ENCODE measurements around the gene IL16. TPM values are rescaled to one million over a fixed set of nuclear protein-coding genes. Genes with fewer than 3 reads are reported as not detected.

Gene IL16
- total RNA-seq, 4 donors from 2014 or later, result 28.1 to 40.8 (median 37.1) TPM

DNA sequence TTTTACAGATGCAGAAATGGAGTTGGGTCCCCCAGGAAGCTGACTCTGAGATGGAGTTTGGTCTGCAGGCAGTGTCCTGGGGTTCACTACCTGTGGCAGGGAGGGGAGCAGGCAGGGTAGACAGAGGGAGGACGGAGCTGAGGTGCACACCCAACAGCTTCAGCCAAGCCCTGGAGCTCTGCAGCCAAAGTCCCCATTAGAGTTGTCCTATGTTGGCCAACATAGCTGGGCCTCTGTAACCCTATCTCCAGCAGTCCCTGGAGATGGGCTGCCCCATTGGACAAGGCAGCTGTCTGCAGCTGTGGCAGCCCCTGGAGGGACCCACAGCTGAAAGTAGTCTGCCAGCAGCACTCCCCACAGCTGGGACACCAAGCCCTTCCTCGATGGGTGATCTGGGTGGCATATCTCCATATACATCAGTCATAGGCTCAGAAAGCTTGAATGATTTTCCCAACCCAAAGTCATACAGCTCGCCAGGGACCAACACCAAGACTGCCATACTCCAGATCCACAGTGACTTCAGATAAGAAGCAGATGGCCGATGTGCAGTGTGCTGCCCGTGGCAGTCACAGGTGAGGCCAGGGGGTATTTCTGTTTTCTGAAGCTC, 95.3 kb downstream of the IL16 start:
- TF ChIP-seq, protein P1, sequence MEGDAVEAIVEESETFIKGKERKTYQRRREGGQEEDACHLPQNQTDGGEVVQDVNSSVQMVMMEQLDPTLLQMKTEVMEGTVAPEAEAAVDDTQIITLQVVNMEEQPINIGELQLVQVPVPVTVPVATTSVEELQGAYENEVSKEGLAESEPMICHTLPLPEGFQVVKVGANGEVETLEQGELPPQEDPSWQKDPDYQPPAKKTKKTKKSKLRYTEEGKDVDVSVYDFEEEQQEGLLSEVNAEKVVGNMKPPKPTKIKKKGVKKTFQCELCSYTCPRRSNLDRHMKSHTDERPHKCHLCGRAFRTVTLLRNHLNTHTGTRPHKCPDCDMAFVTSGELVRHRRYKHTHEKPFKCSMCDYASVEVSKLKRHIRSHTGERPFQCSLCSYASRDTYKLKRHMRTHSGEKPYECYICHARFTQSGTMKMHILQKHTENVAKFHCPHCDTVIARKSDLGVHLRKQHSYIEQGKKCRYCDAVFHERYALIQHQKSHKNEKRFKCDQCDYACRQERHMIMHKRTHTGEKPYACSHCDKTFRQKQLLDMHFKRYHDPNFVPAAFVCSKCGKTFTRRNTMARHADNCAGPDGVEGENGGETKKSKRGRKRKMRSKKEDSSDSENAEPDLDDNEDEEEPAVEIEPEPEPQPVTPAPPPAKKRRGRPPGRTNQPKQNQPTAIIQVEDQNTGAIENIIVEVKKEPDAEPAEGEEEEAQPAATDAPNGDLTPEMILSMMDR (IDR thresholded peaks at IDR 0.05; ENCODE audit: low read depth), result no peak

DNA sequence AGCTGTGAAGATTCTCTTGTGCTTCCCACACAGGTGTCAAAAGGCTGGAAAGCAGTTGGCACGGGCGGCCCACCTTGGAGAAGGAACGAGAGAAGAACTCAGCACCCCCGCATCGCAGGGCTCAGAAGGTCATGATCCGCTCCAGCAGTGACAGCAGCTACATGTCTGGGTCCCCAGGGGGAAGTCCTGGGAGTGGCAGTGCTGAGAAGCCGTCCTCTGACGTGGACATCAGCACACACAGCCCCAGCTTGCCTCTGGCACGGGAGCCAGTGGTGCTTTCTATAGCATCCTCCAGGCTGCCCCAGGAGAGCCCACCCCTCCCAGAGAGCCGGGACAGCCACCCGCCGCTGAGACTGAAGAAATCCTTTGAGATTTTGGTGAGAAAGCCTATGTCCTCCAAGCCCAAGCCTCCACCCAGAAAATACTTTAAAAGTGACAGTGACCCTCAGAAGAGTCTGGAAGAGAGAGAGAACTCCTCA, 95.9 kb downstream of the IL16 start:
- TF ChIP-seq, protein P1 (IDR thresholded peaks at IDR 0.05; ENCODE audit: low read depth), result no peak

DNA sequence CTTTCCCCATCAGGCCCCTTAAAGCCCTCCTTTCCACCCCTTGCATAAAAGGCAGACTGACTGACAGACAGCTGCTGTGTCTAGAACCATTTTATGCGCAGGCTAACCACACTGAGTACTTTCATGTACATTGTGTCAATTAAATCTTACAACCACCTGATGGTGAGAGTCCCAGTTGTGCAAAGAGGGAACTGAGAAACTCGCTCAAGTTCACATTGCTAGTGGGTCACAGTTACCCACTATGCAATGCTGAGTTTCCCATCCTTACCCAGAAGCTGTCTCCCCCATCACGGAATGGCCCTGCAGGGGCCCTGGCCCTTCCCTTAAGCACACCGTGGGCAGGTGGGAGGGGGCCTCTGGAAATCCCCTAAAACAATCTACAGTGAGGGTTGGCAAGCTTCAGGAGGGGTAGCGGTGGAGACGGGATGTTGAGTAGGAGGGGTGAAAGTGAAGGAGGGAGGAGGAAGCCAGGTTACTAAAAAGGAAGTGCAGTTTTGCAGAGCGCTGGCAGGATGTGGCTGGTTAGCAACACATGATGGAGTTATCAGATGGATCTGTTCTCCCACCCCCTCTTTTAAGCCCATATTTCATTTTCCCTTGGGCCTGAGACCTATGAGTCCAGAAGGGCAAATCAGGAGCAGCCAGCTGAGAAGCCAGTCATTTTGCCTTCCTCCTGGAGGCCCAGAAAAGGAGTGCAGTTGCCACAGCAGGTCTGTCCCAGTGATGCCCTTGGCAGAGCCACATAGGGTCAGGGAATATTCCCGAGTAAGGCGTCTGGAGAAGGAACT, 97.2 kb downstream of the IL16 start:
- TF ChIP-seq, protein P1 (IDR thresholded peaks at IDR 0.05; ENCODE audit: low read depth), result no peak

DNA sequence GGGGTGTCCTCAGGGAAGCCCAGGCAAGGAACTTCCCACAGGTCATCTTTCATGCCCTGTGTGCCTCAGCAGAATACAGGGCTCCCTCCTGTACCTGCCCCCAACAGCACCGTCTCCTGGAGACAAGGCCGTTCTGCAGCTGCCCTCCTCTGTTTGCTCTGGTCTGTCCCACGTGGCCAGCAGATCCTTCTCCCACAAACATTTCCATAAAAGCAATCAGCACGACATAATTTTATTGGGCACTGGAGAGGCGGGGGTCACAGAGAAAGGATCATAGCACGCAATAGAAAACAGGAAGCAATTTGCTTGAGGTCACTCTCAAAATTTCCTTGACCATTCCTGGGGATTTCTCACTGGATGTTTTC, 97.8 kb downstream of the IL16 start:
- TF ChIP-seq, protein P1 (IDR thresholded peaks at IDR 0.05; ENCODE audit: low read depth), result no peak

DNA sequence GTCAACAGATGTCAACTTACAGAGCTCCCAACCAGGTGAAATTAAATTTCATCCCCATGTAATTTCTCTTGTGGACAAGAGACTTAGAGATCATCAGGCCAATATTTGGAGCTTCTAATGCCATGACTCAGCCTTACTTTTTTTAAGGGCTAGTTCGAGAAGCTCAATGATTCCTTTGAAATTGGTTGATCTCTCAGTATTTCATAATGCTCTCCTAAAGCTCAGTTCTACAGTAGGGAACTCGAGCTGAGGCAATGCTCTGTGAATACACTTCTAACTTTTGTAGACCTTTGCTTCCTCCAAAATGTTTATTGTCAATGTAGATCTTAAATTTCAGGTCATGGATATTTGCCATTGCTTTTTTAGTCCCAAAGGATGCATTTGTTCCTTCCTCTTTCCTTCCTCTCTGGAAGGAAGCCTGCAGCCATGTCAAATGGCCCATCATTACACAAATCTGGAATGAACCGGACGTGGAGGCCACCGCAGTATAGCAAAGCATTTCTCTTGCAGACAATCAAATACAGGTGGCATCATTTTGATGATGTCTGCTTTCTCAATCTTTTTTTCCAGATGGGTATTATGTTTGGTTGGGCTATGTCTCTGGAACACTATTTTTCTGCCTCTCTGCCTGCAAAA, 98.9 kb downstream of the IL16 start:
- TF ChIP-seq, protein P1 (IDR thresholded peaks at IDR 0.05; ENCODE audit: low read depth), result no peak

DNA sequence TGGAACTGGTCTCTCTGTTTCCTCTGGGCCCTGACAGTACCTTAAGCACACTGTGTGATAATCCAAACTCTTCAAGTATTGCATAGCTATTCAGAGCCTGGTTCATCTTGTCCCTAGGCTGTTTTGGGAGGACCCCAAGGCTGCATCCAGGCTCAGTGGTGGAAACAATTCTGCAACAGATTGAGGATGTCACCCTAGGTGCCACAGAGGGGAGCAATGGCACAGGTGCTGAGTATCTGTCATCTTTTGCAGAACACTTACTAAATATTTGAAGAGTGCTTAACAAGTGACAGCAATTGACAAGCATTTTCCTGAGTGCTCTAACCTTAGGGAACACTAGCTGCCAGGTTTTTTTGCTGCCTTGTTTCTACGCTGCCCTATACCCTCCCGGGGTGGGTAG, 99.5 kb downstream of the IL16 start:
- TF ChIP-seq, protein P1 (IDR thresholded peaks at IDR 0.05; ENCODE audit: low read depth), result no peak

DNA sequence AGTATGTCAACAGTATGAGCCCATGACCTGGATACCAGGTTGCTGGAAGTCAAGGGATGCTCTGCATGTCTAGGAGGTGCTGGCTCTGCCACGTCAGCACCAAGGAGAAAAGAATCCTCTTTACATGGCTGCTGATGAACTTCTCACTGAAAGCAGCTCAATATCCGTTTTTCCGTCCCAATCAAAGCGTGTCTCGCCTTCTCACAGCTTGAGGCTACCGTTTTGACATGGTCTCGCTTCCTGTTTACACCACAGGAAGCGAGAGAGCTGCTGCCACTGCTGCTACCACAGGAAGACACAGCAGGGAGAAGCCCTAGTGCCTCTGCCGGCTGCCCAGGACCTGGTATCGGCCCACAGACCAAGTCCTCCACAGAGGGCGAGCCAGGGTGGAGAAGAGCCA, 100.0 kb downstream of the IL16 start:
- TF ChIP-seq, protein P1 (IDR thresholded peaks at IDR 0.05; ENCODE audit: low read depth), result no peak
